ENCODE measurements around the gene CHD8. TPM values are rescaled to one million over a fixed set of nuclear protein-coding genes. Genes with fewer than 3 reads are reported as not detected.
A peak's percentile ranks its signal among the peaks of the same experiment; 100 is the strongest.

The CHD8 gene
- total and polyA plus RNA-seq, 2 of the 13 experiments (the other 11 are each of a cell fraction or from before 2014, with no cell fraction given): 35.1 to 79.6 TPM

DNA sequence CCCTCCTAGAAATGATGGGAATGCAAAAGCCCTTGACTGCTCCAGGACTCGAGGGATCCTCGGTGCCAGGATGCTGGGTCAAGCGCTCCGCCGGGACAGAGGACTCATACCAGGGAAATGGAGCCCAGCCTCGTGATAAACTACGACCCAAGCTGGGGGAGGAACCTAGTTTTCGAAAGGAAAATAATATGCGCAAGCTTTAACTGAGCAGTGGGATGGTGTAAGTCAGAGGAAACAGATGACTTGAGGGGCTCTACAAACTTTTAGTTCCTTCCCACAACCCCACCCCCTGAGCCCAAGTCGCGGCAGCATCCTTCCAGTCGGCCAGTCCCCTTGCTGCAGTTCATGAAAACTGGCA is 71.5 kb downstream of the CHD8 start (continued):
- TF ChIP-seq, protein P1, sequence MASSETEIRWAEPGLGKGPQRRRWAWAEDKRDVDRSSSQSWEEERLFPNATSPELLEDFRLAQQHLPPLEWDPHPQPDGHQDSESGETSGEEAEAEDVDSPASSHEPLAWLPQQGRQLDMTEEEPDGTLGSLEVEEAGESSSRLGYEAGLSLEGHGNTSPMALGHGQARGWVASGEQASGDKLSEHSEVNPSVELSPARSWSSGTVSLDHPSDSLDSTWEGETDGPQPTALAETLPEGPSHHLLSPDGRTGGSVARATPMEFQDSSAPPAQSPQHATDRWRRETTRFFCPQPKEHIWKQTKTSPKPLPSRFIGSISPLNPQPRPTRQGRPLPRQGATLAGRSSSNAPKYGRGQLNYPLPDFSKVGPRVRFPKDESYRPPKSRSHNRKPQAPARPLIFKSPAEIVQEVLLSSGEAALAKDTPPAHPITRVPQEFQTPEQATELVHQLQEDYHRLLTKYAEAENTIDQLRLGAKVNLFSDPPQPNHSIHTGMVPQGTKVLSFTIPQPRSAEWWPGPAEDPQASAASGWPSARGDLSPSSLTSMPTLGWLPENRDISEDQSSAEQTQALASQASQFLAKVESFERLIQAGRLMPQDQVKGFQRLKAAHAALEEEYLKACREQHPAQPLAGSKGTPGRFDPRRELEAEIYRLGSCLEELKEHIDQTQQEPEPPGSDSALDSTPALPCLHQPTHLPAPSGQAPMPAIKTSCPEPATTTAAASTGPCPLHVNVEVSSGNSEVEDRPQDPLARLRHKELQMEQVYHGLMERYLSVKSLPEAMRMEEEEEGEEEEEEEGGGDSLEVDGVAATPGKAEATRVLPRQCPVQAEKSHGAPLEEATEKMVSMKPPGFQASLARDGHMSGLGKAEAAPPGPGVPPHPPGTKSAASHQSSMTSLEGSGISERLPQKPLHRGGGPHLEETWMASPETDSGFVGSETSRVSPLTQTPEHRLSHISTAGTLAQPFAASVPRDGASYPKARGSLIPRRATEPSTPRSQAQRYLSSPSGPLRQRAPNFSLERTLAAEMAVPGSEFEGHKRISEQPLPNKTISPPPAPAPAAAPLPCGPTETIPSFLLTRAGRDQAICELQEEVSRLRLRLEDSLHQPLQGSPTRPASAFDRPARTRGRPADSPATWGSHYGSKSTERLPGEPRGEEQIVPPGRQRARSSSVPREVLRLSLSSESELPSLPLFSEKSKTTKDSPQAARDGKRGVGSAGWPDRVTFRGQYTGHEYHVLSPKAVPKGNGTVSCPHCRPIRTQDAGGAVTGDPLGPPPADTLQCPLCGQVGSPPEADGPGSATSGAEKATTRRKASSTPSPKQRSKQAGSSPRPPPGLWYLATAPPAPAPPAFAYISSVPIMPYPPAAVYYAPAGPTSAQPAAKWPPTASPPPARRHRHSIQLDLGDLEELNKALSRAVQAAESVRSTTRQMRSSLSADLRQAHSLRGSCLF (CRISPR knock-in tag; IDR thresholded peaks at IDR 0.05; ENCODE audit: borderline replicate concordance): 0 out of 2 replicates have a peak, but pooled peaks have one; percentile 19
- 0 out of 2 replicates have a peak, but pooled peaks have one; percentile 42 for TF ChIP-seq ZNF441 (CRISPR knock-in tag; IDR thresholded peaks at IDR 0.05; ENCODE audit: borderline replicate concordance)
- TF ChIP-seq ZNF235 (CRISPR knock-in tag; IDR thresholded peaks at IDR 0.05; ENCODE audit: borderline replicate concordance): 0 out of 2 replicates have a peak, but pooled peaks have one; percentile 1
- TF ChIP-seq TEAD3 (CRISPR knock-in tag; optimal IDR thresholded peaks at IDR 0.05; ENCODE audit: borderline replicate concordance): peak; percentile 58
- TF ChIP-seq CBX1 (IDR thresholded peaks at IDR 0.05; ENCODE audit: low read depth): no peak
- TF ChIP-seq, protein P2, sequence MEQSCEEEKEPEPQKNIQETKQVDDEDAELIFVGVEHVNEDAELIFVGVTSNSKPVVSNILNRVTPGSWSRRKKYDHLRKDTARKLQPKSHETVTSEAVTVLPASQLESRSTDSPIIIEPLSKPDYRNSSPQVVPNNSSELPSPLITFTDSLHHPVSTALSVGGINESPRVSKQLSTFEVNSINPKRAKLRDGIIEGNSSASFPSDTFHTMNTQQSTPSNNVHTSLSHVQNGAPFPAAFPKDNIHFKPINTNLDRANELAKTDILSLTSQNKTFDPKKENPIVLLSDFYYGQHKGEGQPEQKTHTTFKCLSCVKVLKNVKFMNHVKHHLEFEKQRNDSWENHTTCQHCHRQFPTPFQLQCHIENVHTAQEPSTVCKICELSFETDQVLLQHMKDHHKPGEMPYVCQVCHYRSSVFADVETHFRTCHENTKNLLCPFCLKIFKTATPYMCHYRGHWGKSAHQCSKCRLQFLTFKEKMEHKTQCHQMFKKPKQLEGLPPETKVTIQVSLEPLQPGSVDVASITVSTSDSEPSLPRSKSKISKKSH (CRISPR knock-in tag; IDR thresholded peaks at IDR 0.05; ENCODE audit: borderline replicate concordance): 0 out of 2 replicates have a peak, but pooled peaks have one; percentile 9
- TF ChIP-seq, protein P3, sequence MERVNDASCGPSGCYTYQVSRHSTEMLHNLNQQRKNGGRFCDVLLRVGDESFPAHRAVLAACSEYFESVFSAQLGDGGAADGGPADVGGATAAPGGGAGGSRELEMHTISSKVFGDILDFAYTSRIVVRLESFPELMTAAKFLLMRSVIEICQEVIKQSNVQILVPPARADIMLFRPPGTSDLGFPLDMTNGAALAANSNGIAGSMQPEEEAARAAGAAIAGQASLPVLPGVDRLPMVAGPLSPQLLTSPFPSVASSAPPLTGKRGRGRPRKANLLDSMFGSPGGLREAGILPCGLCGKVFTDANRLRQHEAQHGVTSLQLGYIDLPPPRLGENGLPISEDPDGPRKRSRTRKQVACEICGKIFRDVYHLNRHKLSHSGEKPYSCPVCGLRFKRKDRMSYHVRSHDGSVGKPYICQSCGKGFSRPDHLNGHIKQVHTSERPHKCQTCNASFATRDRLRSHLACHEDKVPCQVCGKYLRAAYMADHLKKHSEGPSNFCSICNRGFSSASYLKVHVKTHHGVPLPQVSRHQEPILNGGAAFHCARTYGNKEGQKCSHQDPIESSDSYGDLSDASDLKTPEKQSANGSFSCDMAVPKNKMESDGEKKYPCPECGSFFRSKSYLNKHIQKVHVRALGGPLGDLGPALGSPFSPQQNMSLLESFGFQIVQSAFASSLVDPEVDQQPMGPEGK (CRISPR knock-in tag; IDR thresholded peaks at IDR 0.05): peak; percentile 1; the same call in 1 of the 2 replicates
- TF ChIP-seq RFX3 (CRISPR knock-in tag; IDR thresholded peaks at IDR 0.05): no peak
- no peak for TF ChIP-seq RARG (CRISPR knock-in tag; IDR thresholded peaks at IDR 0.05; ENCODE audit: low read depth)
- no peak for TF ChIP-seq PHF21A (CRISPR knock-in tag; IDR thresholded peaks at IDR 0.05)
- TF ChIP-seq NKX3-1 (CRISPR knock-in tag; IDR thresholded peaks at IDR 0.05): 0 out of 2 replicates have a peak, but pooled peaks have one; percentile 33
- no peak for TF ChIP-seq ATF7 (IDR thresholded peaks at IDR 0.05)
- 0 out of 2 replicates have a peak, but pooled peaks have one; percentile 5 for TF ChIP-seq ATF7 (CRISPR knock-in tag; IDR thresholded peaks at IDR 0.05)
- TF ChIP-seq ZNF343 (CRISPR knock-in tag; IDR thresholded peaks at IDR 0.05): no peak; the same call in 1 of the 2 replicates
- 0 out of 2 replicates have a peak, but pooled peaks have one; percentile 18 for TF ChIP-seq ZBTB39 (CRISPR knock-in tag; IDR thresholded peaks at IDR 0.05)
